K562 (cell line): Measurements from ENCODE around the gene DNASE2. TPM values are rescaled to one million over a fixed set of nuclear protein-coding genes. Genes with fewer than 3 reads are reported as not detected.
A peak's percentile ranks its signal among the peaks of the same experiment; 100 is the strongest.
"Not testable (repeated sequence)": the region's sequence is repeated elsewhere in the genome, so short reads cannot be mapped to it uniquely, and the experiment has no call there.

Experiments
- BRD9 ChIP-seq: fragments of 450-650 bp; IDR thresholded peaks from 2 replicates; pipeline ENCODE4 v1.6.1; 2018; ENCODE audit warnings: low read depth; ENCODE audit not compliant: partially characterized antibody
- CSDE1 ChIP-seq, 2 experiments: fragments of 450-650 bp; IDR thresholded peaks; 2 replicates each; pipeline ENCODE4 v1.6.1; 2016; ENCODE audit warnings: mild to moderate bottlenecking in 1 of 2
- GATAD2A ChIP-seq: fragments of 450-650 bp; IDR thresholded peaks from 2 replicates; pipeline ENCODE4 v1.6.1; 2017
- HDAC2 ChIP-seq: fragments of 450-650 bp; IDR thresholded peaks from 2 replicates; pipeline ENCODE4 v1.6.1; 2016; ENCODE audit warnings: mild to moderate bottlenecking
- MTA3 ChIP-seq: fragments of 450-650 bp; formaldehyde crosslinking; IDR thresholded peaks from 2 replicates; pipeline ENCODE4 v1.6.1; 2017; ENCODE audit warnings: mild to moderate bottlenecking, borderline replicate concordance
- NFIC ChIP-seq: fragments of 450-650 bp; IDR thresholded peaks from 2 replicates; pipeline ENCODE4 v1.6.1; 2017; ENCODE audit warnings: mild to moderate bottlenecking, inconsistent platforms
- POLR2A ChIP-seq: fragments of 450-650 bp; conservative IDR thresholded peaks from 2 replicates; pipeline ENCODE4 v1.6.1; 2016
- POLR2AphosphoS5 ChIP-seq: IDR thresholded peaks from 2 replicates; pipeline ENCODE4 v1.6.1; 2011; ENCODE audit warnings: mild to moderate bottlenecking, low read depth, low read length, moderate library complexity; ENCODE audit not compliant: control insufficient read depth, insufficient read depth
- RAD21 ChIP-seq, 2 experiments: fragments of 250-450 bp in 1 of 2; fragments of 450-650 bp in 1 of 2; sonication (Bioruptor Pico) in 1 of 2; formaldehyde crosslinking in 1 of 2; IDR thresholded peaks in 1 of 2; conservative IDR thresholded peaks in 1 of 2; 2 replicates each; pipeline versions ENCODE4 v1.4.0 to v1.8.0; 2020 to 2022; ENCODE audit warnings: mild to moderate bottlenecking in 2 of 2, moderate library complexity in 1 of 2
- polyA plus RNA-seq, 8 experiments: library from polyadenylated mRNA; depleted of rRNA in 4 of 8; stranded (reverse) in 5 of 8; unstranded in 3 of 8; fragments of >200 nt; fragmentation: Nextera tagmentation in 2 of 8; fragmentation: Illumina TruSeq in 1 of 8; extraction: Ambion mirVana in 2 of 8; extraction: Trizol in 1 of 8; gene quantifications; 2 replicates each; pipeline versions ENCODE4 v1.2.1 to v1.2.3, GENCODE V29; 2011 to 2014; ENCODE audit warnings: inconsistent platforms in 1 of 8, missing spikeins in 1 of 8
- total RNA-seq, 7 experiments: library from RNA; depleted of rRNA in 6 of 7; stranded (reverse); fragments of >200 nt in 6 of 7; fragmentation: Illumina TruSeq in 2 of 7; extraction: Trizol in 2 of 7; gene quantifications; 2 replicates each; pipeline versions ENCODE4 v1.2.1 to v1.2.3, GENCODE V29; 2011 to 2021; ENCODE audit warnings: low replicate concordance in 1 of 7
- TF ChIP-seq, protein P1 (sequence below): fragments of 450-650 bp; IDR thresholded peaks from 2 replicates; pipeline ENCODE4 v1.6.1; 2016; ENCODE audit warnings: borderline replicate concordance
- TF ChIP-seq, protein P2 (sequence below), 2 experiments: IDR thresholded peaks in 1 of 2; conservative IDR thresholded peaks in 1 of 2; 2 replicates each; pipeline ENCODE4 v1.6.1; 2016; ENCODE audit warnings: low read depth in 2 of 2, mild to moderate bottlenecking in 1 of 2, missing compliant biosample characterization in 1 of 2, missing genetic modification characterization in 1 of 2, moderate library complexity in 1 of 2
- TF ChIP-seq, protein P3 (sequence below): fragments of 450-650 bp; formaldehyde crosslinking; IDR thresholded peaks from 2 replicates; pipeline ENCODE4 v1.4.0; 2022; ENCODE audit warnings: missing genetic modification characterization
- TF ChIP-seq, protein P4 (sequence below): fragments of 450-650 bp; formaldehyde crosslinking; IDR thresholded peaks from 2 replicates; pipeline ENCODE4 v1.4.0; 2022; ENCODE audit warnings: missing genetic modification characterization
- TF ChIP-seq, protein P5 (sequence below): fragments of 450-650 bp; IDR thresholded peaks from 2 replicates; pipeline ENCODE4 v1.7.0; 2016; ENCODE audit warnings: borderline replicate concordance
- TF ChIP-seq, protein P6 (sequence below): fragments of 250-450 bp; sonication (Bioruptor Pico); IDR thresholded peaks from 2 replicates; pipeline ENCODE4 v1.9.0; 2021; ENCODE audit warnings: mild to moderate bottlenecking
- TF ChIP-seq, protein P7 (sequence below): fragments of 450-650 bp; IDR thresholded peaks from 2 replicates; pipeline ENCODE4 v1.6.1; 2016; ENCODE audit warnings: antibody characterized with exemption

The DNASE2 gene
- total and polyA plus RNA-seq, 9 of the 15 experiments (the other 6 are each of a cell fraction or from before 2014, with no cell fraction given): 4.4 to 27.0 (median 20.2) TPM

DNA sequence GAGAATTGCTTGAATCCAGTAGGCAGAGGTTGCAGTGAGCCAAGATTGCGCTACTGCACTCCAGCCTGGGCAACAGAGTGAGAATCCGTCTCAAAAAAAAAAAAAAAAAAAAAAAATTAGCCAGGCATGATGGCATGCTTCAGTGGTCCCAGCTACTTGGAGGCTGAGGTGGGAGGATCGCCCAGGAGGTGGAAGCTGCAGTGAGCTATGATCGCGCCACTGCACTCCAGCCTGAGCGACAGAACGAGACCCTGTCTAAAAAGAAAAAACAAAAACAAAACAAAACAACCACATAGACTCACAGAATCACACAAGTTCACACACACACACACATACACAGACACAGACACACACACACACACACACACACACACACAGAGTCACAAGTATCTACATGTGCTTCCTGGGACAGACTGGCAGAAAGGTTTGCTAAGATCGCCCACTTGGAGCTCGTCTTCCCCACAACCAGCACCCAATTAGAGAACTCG lies 9.1 kb upstream of the DNASE2 start (continued):
- TF ChIP-seq, protein P1, sequence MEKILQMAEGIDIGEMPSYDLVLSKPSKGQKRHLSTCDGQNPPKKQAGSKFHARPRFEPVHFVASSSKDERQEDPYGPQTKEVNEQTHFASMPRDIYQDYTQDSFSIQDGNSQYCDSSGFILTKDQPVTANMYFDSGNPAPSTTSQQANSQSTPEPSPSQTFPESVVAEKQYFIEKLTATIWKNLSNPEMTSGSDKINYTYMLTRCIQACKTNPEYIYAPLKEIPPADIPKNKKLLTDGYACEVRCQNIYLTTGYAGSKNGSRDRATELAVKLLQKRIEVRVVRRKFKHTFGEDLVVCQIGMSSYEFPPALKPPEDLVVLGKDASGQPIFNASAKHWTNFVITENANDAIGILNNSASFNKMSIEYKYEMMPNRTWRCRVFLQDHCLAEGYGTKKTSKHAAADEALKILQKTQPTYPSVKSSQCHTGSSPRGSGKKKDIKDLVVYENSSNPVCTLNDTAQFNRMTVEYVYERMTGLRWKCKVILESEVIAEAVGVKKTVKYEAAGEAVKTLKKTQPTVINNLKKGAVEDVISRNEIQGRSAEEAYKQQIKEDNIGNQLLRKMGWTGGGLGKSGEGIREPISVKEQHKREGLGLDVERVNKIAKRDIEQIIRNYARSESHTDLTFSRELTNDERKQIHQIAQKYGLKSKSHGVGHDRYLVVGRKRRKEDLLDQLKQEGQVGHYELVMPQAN: peak; percentile 89
- TF ChIP-seq, protein P2, sequence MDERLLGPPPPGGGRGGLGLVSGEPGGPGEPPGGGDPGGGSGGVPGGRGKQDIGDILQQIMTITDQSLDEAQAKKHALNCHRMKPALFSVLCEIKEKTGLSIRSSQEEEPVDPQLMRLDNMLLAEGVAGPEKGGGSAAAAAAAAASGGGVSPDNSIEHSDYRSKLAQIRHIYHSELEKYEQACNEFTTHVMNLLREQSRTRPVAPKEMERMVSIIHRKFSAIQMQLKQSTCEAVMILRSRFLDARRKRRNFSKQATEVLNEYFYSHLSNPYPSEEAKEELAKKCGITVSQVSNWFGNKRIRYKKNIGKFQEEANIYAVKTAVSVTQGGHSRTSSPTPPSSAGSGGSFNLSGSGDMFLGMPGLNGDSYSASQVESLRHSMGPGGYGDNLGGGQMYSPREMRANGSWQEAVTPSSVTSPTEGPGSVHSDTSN (CRISPR knock-in tag; IDR thresholded peaks at IDR 0.05; ENCODE audit: low read depth): not testable (repeated sequence)
- TF ChIP-seq, protein P2 (tag; conservative IDR thresholded peaks at IDR 0.05; ENCODE audit: low read depth): 0 out of 2 replicates have a peak, but pooled peaks have one; percentile 5
- TF ChIP-seq CSDE1 (IDR thresholded peaks at IDR 0.05): 0 out of 4 replicates have a peak, but pooled peaks of 1 of the 2 experiments have one; percentile 70
- peak; percentile 14; the same call in 1 of the 2 replicates for TF ChIP-seq NFIC
- TF ChIP-seq, protein P3, sequence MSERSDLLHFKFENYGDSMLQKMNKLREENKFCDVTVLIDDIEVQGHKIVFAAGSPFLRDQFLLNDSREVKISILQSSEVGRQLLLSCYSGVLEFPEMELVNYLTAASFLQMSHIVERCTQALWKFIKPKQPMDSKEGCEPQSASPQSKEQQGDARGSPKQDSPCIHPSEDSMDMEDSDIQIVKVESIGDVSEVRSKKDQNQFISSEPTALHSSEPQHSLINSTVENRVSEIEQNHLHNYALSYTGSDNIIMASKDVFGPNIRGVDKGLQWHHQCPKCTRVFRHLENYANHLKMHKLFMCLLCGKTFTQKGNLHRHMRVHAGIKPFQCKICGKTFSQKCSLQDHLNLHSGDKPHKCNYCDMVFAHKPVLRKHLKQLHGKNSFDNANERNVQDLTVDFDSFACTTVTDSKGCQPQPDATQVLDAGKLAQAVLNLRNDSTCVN (CRISPR knock-in tag): peak; percentile 93
- TF ChIP-seq BRD9: peak; percentile 86
- TF ChIP-seq POLR2AphosphoS5: peak; percentile 19; the same call in 1 of the 2 replicates
- TF ChIP-seq, protein P4, sequence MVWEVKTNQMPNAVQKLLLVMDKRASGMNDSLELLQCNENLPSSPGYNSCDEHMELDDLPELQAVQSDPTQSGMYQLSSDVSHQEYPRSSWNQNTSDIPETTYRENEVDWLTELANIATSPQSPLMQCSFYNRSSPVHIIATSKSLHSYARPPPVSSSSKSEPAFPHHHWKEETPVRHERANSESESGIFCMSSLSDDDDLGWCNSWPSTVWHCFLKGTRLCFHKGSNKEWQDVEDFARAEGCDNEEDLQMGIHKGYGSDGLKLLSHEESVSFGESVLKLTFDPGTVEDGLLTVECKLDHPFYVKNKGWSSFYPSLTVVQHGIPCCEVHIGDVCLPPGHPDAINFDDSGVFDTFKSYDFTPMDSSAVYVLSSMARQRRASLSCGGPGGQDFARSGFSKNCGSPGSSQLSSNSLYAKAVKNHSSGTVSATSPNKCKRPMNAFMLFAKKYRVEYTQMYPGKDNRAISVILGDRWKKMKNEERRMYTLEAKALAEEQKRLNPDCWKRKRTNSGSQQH (CRISPR knock-in tag): peak; percentile 93
- TF ChIP-seq, protein P5, sequence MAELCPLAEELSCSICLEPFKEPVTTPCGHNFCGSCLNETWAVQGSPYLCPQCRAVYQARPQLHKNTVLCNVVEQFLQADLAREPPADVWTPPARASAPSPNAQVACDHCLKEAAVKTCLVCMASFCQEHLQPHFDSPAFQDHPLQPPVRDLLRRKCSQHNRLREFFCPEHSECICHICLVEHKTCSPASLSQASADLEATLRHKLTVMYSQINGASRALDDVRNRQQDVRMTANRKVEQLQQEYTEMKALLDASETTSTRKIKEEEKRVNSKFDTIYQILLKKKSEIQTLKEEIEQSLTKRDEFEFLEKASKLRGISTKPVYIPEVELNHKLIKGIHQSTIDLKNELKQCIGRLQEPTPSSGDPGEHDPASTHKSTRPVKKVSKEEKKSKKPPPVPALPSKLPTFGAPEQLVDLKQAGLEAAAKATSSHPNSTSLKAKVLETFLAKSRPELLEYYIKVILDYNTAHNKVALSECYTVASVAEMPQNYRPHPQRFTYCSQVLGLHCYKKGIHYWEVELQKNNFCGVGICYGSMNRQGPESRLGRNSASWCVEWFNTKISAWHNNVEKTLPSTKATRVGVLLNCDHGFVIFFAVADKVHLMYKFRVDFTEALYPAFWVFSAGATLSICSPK: peak; percentile 91; the same call in 1 of the 2 replicates
- TF ChIP-seq GATAD2A: peak; percentile 73
- TF ChIP-seq, protein P6, sequence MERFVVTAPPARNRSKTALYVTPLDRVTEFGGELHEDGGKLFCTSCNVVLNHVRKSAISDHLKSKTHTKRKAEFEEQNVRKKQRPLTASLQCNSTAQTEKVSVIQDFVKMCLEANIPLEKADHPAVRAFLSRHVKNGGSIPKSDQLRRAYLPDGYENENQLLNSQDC (CRISPR knock-in tag): 0 out of 2 replicates have a peak, but pooled peaks have one; percentile 40
- TF ChIP-seq, protein P7, sequence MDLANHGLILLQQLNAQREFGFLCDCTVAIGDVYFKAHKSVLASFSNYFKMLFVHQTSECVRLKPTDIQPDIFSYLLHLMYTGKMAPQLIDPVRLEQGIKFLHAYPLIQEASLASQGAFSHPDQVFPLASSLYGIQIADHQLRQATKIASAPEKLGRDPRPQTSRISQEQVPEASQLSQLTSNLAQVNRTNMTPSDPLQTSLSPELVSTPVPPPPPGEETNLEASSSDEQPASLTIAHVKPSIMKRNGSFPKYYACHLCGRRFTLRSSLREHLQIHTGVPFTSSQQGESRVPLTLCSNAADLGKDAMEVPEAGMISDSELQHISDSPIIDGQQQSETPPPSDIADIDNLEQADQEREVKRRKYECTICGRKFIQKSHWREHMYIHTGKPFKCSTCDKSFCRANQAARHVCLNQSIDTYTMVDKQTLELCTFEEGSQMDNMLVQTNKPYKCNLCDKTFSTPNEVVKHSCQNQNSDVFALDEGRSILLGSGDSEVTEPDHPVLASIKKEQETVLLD: peak; percentile 70; the same call in 1 of the 2 replicates
- 0 out of 2 replicates have a peak, but pooled peaks have one; percentile 16 for TF ChIP-seq MTA3
- TF ChIP-seq RAD21 (CRISPR knock-in tag; conservative IDR thresholded peaks at IDR 0.05 in 1 of 2, IDR thresholded peaks at IDR 0.05 in 1 of 2): peak in 1 of 2 experiments; percentile 15; a peak in 3 of 4 replicates
- peak; percentile 8 for TF ChIP-seq HDAC2
- TF ChIP-seq POLR2A: peak; percentile 69
